Activated T-helper 1 cell treated with anti-CD3 and anti-CD28 coated beads, Interleukin-2, amount 50 U/mL, for 16 hours (primary cell): Measurements from ENCODE around the gene MPHOSPH9.

Experiments used
- DNase-seq, 2 donors: peaks; one replicate each; pipeline ENCODE4 v3.0.0-alpha.2; 2020; ENCODE audit warnings: low read depth in 1 of 2, low spot score in 1 of 2

Gene MPHOSPH9

GRCh38 chr12:123150744-123151456 lies 82.0 kb downstream of the MPHOSPH9 start, which contains the start of gene PITPNM2:
Gene PITPNM2, minus strand, starts transcription at chr12:123151090. Its CDS starts 116,500 bp downstream, at chr12:123034590.
- DNase-seq: peak; percentile 30 to 48

- no peak for DNase-seq
Observed at GRCh38 chr12:123150275-123150743, 82.6 kb downstream of the MPHOSPH9 start.

GRCh38 chr12:123149501-123150274 lies 83.3 kb downstream of the MPHOSPH9 start:
- no peak for DNase-seq

GRCh38 chr12:123149088-123149487 lies 83.9 kb downstream of the MPHOSPH9 start:
- no peak for DNase-seq

GRCh38 chr12:123148655-123149054 lies 84.3 kb downstream of the MPHOSPH9 start:
- no peak for DNase-seq

- DNase-seq: no peak
Observed at GRCh38 chr12:123148223-123148622, 84.7 kb downstream of the MPHOSPH9 start.

- DNase-seq: no peak
Observed at GRCh38 chr12:123145211-123145610, 87.7 kb downstream of the MPHOSPH9 start.

- no peak for DNase-seq
Observed at GRCh38 chr12:123143736-123144461, 89.0 kb downstream of the MPHOSPH9 start.

- DNase-seq: no peak
Observed at GRCh38 chr12:123142921-123143735, 89.8 kb downstream of the MPHOSPH9 start.

- no peak for DNase-seq
Observed at GRCh38 chr12:123142518-123142840, 90.5 kb downstream of the MPHOSPH9 start.

GRCh38 chr12:123141615-123142517 lies 91.1 kb downstream of the MPHOSPH9 start:
- no peak for DNase-seq

- no peak for DNase-seq
Observed at GRCh38 chr12:123140676-123141614, 92.0 kb downstream of the MPHOSPH9 start.

GRCh38 chr12:123139926-123140675 lies 92.8 kb downstream of the MPHOSPH9 start:
- no peak for DNase-seq

- no peak for DNase-seq
Observed at GRCh38 chr12:123135688-123136087, 97.3 kb downstream of the MPHOSPH9 start.

GRCh38 chr12:123134826-123135225 lies 98.1 kb downstream of the MPHOSPH9 start:
- DNase-seq: no peak

GRCh38 chr12:123134271-123134671 lies 98.7 kb downstream of the MPHOSPH9 start:
- no peak for DNase-seq

- no peak for DNase-seq
Observed at GRCh38 chr12:123133701-123134100, 99.2 kb downstream of the MPHOSPH9 start.
